ENCODE data around the gene PC. TPM values are rescaled to one million over a fixed set of nuclear protein-coding genes. Genes with fewer than 3 reads are reported as not detected.

PC gene
- total and polyA plus RNA-seq, 9 of the 15 experiments (the other 6 are each of a cell fraction or from before 2014, with no cell fraction given), result 0.94 to 38.0 (median 8.7) TPM

DNA sequence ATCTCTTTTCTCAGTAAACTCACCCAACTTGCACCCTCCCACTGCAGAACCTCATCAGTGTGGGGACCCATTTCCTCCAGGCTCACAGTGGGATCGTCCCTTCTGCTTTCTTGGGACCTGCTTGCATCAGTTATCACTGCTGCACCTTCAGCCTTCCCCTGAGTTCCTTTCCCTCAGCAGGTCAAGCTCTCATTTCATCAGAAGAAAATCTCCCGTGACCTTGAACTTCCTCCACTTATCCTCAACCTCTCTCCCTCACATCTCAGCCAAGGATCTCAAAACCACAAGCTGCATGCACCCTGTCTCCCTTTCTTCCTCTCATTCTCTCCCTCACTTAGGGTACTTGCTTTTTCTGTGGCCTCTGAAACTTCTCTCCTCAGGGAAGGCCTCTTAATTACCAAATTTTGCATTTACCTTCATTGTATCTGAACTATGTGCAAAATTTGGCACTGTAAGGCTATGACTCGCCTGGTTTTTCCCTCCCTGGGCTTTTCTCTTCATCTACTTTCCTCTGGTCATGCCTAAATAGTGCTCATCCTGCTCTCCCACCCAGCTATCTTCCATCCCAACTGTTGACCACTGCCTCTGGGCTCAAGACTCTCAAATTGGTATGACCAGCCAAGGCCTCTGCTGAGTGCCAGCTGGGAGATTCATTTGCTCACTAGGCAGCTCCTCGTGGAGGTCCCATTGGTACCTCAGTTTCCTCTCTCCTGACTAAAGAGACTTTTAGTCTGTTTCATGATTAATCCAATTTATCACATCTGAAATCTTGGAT lies 117.7 kb downstream of the PC start (continued):
- TF ChIP-seq ESRRA (IDR thresholded peaks at IDR 0.05; ENCODE audit: borderline replicate concordance, low read depth) (peak; percentile 100), ZNF140 (CRISPR knock-in tag; IDR thresholded peaks at IDR 0.05) (no peak), SOX6 (IDR thresholded peaks at IDR 0.05) (peak; percentile 47; the same call in 1 of the 2 replicates), ZNF146 (CRISPR knock-in tag; IDR thresholded peaks at IDR 0.05; ENCODE audit: unreplicated experiment) (no peak), ZEB2 (IDR thresholded peaks at IDR 0.05) (peak; percentile 90), EP300 (IDR thresholded peaks at IDR 0.05; ENCODE audit: low read length) (peak; percentile 15; the same call in 1 of the 2 replicates), ARID1B (IDR thresholded peaks at IDR 0.05) (peak; percentile 47; the same call in 1 of the 2 replicates), ZKSCAN3 (CRISPR knock-in tag; IDR thresholded peaks at IDR 0.05) (no peak), FOXJ3 (CRISPR knock-in tag; IDR thresholded peaks at IDR 0.05) (no peak), ZNF717 (CRISPR knock-in tag; IDR thresholded peaks at IDR 0.05) (no peak), NEUROD1 (IDR thresholded peaks at IDR 0.05; ENCODE audit: borderline replicate concordance, low read depth, low read length, partially characterized antibody) (no peak), SP1 (CRISPR knock-in tag; IDR thresholded peaks at IDR 0.05) (no peak), GATAD2A (IDR thresholded peaks at IDR 0.05) (no peak), CCAR2 (IDR thresholded peaks at IDR 0.05; ENCODE audit: low read depth, low read length) (no peak), NBN (IDR thresholded peaks at IDR 0.05; ENCODE audit: low read depth) (0 out of 2 replicates have a peak, but pooled peaks have one; percentile 64), MCM3 (IDR thresholded peaks at IDR 0.05) (no peak)
- TF ChIP-seq, protein P1, sequence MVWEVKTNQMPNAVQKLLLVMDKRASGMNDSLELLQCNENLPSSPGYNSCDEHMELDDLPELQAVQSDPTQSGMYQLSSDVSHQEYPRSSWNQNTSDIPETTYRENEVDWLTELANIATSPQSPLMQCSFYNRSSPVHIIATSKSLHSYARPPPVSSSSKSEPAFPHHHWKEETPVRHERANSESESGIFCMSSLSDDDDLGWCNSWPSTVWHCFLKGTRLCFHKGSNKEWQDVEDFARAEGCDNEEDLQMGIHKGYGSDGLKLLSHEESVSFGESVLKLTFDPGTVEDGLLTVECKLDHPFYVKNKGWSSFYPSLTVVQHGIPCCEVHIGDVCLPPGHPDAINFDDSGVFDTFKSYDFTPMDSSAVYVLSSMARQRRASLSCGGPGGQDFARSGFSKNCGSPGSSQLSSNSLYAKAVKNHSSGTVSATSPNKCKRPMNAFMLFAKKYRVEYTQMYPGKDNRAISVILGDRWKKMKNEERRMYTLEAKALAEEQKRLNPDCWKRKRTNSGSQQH (CRISPR knock-in tag; IDR thresholded peaks at IDR 0.05), result peak; percentile 38; the same call in 1 of the 2 replicates
- TF ChIP-seq, protein P2, sequence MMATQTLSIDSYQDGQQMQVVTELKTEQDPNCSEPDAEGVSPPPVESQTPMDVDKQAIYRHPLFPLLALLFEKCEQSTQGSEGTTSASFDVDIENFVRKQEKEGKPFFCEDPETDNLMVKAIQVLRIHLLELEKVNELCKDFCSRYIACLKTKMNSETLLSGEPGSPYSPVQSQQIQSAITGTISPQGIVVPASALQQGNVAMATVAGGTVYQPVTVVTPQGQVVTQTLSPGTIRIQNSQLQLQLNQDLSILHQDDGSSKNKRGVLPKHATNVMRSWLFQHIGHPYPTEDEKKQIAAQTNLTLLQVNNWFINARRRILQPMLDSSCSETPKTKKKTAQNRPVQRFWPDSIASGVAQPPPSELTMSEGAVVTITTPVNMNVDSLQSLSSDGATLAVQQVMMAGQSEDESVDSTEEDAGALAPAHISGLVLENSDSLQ (IDR thresholded peaks at IDR 0.05), result peak; percentile 9; the same call in 1 of the 2 replicates
- TF ChIP-seq, protein P3, sequence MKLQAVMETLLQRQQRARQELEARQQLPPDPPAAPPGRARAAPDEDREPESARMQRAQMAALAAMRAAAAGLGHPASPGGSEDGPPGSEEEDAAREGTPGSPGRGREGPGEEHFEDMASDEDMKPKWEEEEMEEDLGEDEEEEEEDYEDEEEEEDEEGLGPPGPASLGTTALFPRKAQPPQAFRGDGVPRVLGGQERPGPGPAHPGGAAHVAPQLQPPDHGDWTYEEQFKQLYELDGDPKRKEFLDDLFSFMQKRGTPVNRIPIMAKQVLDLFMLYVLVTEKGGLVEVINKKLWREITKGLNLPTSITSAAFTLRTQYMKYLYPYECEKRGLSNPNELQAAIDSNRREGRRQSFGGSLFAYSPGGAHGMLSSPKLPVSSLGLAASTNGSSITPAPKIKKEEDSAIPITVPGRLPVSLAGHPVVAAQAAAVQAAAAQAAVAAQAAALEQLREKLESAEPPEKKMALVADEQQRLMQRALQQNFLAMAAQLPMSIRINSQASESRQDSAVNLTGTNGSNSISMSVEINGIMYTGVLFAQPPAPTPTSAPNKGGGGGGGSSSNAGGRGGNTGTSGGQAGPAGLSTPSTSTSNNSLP (IDR thresholded peaks at IDR 0.05; ENCODE audit: borderline replicate concordance, low read depth, low read length), result no peak
- TF ChIP-seq, protein P4, sequence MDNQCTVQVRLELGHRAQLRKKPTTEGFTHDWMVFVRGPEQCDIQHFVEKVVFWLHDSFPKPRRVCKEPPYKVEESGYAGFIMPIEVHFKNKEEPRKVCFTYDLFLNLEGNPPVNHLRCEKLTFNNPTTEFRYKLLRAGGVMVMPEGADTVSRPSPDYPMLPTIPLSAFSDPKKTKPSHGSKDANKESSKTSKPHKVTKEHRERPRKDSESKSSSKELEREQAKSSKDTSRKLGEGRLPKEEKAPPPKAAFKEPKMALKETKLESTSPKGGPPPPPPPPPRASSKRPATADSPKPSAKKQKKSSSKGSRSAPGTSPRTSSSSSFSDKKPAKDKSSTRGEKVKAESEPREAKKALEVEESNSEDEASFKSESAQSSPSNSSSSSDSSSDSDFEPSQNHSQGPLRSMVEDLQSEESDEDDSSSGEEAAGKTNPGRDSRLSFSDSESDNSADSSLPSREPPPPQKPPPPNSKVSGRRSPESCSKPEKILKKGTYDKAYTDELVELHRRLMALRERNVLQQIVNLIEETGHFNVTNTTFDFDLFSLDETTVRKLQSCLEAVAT (IDR thresholded peaks at IDR 0.05), result peak in 1 of 2 experiments; percentile 16; a peak in 1 of 4 replicates
- TF ChIP-seq, protein P5, sequence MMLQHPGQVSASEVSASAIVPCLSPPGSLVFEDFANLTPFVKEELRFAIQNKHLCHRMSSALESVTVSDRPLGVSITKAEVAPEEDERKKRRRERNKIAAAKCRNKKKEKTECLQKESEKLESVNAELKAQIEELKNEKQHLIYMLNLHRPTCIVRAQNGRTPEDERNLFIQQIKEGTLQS (IDR thresholded peaks at IDR 0.05), result peak; percentile 39; the same call in 1 of the 2 replicates
- TF ChIP-seq, protein P5 (CRISPR knock-in tag; conservative IDR thresholded peaks at IDR 0.05), result no peak
